ENCODE measurements around the gene BACH1. TPM values are rescaled to one million over a fixed set of nuclear protein-coding genes. Genes with fewer than 3 reads are reported as not detected.

BACH1 gene
- total RNA-seq, 3 donors from 2014 or later = 31.8 to 65.3 (median 42.3) TPM

- Histone ChIP-seq H3K27ac (no peak overlapping the region), H3K36me3 (no peaks in the 10 kb centered on the region), H3K4me1 (no peaks in the 10 kb centered on the region), H3K27me3 (no peaks in the 10 kb centered on the region), H3K4me3 (no peak overlapping the region), H3K9me3 (no peaks in the 10 kb centered on the region)
- intact Hi-C loops (cut with DNase I; ENCODE audit: low total_unique reads) = no loop called here
- DNase-seq (ENCODE audit: low spot score in 2 of 2) = no peak
- no peak for TF ChIP-seq POLR2AphosphoS5 (IDR thresholded peaks at IDR 0.05)
- TF ChIP-seq POLR2A (IDR thresholded peaks at IDR 0.05) = no peak
- TF ChIP-seq, protein P1, sequence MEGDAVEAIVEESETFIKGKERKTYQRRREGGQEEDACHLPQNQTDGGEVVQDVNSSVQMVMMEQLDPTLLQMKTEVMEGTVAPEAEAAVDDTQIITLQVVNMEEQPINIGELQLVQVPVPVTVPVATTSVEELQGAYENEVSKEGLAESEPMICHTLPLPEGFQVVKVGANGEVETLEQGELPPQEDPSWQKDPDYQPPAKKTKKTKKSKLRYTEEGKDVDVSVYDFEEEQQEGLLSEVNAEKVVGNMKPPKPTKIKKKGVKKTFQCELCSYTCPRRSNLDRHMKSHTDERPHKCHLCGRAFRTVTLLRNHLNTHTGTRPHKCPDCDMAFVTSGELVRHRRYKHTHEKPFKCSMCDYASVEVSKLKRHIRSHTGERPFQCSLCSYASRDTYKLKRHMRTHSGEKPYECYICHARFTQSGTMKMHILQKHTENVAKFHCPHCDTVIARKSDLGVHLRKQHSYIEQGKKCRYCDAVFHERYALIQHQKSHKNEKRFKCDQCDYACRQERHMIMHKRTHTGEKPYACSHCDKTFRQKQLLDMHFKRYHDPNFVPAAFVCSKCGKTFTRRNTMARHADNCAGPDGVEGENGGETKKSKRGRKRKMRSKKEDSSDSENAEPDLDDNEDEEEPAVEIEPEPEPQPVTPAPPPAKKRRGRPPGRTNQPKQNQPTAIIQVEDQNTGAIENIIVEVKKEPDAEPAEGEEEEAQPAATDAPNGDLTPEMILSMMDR (IDR thresholded peaks at IDR 0.05) = no peak
Measured at GRCh38 chr21:29287383-29287782, 11.3 kb upstream of the BACH1 start.

DNA sequence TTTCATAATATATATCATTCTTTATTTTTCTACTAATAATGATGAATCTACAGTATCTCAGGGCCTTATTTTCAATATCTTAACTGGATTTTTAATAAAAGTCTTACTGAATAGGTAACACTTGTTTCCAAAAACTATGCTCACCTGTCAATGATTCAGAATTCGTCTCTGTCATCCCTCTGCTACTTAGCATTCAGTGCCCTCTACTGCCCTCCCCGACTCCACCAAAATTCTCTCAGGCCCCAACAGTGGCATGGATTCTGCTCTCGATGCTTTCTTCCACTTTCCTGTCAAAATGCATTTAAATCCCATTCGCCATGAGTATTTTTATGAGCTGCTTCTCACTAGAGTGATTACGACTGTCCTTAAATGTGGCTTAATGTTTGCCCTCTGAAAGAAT lies 10.5 kb upstream of the BACH1 start:
- intact Hi-C loops (cut with DNase I; ENCODE audit: low total_unique reads) = no loop called here

GRCh38 chr21:29289317-29289716 lies 9.4 kb upstream of the BACH1 start:
- H3K27me3 ChIP-seq = no peaks in the 10 kb centered on the region
- H3K36me3 ChIP-seq = no peaks in the 10 kb centered on the region
- intact Hi-C loops (cut with DNase I; ENCODE audit: low total_unique reads) = no loop called here
- H3K9me3 ChIP-seq = no peaks in the 10 kb centered on the region
- H3K4me1 ChIP-seq = no peaks in the 10 kb centered on the region
- DNase-seq (ENCODE audit: low spot score in 2 of 2) = no peak
- no peak overlapping the region for H3K27ac ChIP-seq
- TF ChIP-seq, protein P1 (IDR thresholded peaks at IDR 0.05) = no peak
- TF ChIP-seq POLR2A (IDR thresholded peaks at IDR 0.05) (no peak), POLR2AphosphoS5 (IDR thresholded peaks at IDR 0.05) (no peak)
- H3K4me3 ChIP-seq = no peak overlapping the region

More for the DNA sequence above, 10.5 kb upstream of the BACH1 start:
- Histone ChIP-seq H3K4me3 (no peak overlapping the region), H3K9me3 (no peaks in the 10 kb centered on the region), H3K4me1 (no peaks in the 10 kb centered on the region), H3K36me3 (no peaks in the 10 kb centered on the region), H3K27ac (no peak overlapping the region), H3K27me3 (no peaks in the 10 kb centered on the region)
- no peak for DNase-seq (ENCODE audit: low spot score in 2 of 2)
- no peak for TF ChIP-seq POLR2AphosphoS5 (IDR thresholded peaks at IDR 0.05)
- TF ChIP-seq, protein P1 (IDR thresholded peaks at IDR 0.05) = no peak
- TF ChIP-seq POLR2A (IDR thresholded peaks at IDR 0.05) = no peak

GRCh38 chr21:29290240-29290639 lies 8.5 kb upstream of the BACH1 start:
- H3K27ac ChIP-seq = no peak overlapping the region
- TF ChIP-seq POLR2A (IDR thresholded peaks at IDR 0.05) (no peak), POLR2AphosphoS5 (IDR thresholded peaks at IDR 0.05) (no peak)
- TF ChIP-seq, protein P1 (IDR thresholded peaks at IDR 0.05) = no peak
- H3K36me3 ChIP-seq = no peaks in the 10 kb centered on the region
- no peak for DNase-seq (ENCODE audit: low spot score in 2 of 2)
- peaks cover 0 to 1% of the 10 kb centered on the region in 2 donors for H3K9me3 ChIP-seq
- no peaks in the 10 kb centered on the region for H3K4me1 ChIP-seq
- H3K4me3 ChIP-seq = no peak overlapping the region
- H3K27me3 ChIP-seq = no peaks in the 10 kb centered on the region
- intact Hi-C loops (cut with DNase I; ENCODE audit: low total_unique reads) = no loop called here

DNA sequence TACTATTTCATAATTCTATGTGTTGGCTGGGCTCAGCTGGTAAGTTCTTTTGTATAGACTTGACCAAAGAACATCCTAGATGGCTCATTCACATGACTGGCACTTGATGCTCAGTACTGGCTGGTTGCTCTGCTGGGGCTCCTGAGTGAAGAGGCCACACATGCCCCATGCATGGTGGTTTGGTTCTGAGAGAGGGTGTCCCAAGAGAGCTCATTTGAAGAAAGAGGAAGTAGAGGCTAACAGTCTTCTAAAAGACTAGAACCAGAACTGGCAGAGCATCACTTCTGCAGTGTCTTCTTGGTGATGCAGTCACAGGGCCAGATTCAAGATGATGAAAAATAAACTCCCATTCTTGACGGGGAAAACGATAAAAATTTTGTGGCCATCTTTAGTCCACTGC lies 5.2 kb upstream of the BACH1 start:
- no peak for DNase-seq (ENCODE audit: low spot score in 2 of 2)
- intact Hi-C loops (cut with DNase I; ENCODE audit: low total_unique reads) = no loop called here
- peaks cover 0 to 4% of the 10 kb centered on the region in 2 donors for H3K9me3 ChIP-seq
- H3K27ac ChIP-seq = no peak overlapping the region
- TF ChIP-seq, protein P1 (IDR thresholded peaks at IDR 0.05) = no peak
- TF ChIP-seq POLR2AphosphoS5 (IDR thresholded peaks at IDR 0.05) (no peak), POLR2A (IDR thresholded peaks at IDR 0.05) (no peak)
- no peaks in the 10 kb centered on the region for H3K27me3 ChIP-seq
- no peaks in the 10 kb centered on the region for H3K4me1 ChIP-seq
- H3K4me3 ChIP-seq = no peak overlapping the region
- no peaks in the 10 kb centered on the region for H3K36me3 ChIP-seq

Measured in breast epithelium (tissue), 4 donors.